Effector CD4-positive, alpha-beta T cell (primary cell): ENCODE data around the gene ORM1.
"Not testable (repeated sequence)": the region's sequence is repeated elsewhere in the genome, so short reads cannot be mapped to it uniquely, and the experiment has no call there.

Experiments
- DNase-seq: peaks from one replicate; pipeline ENCODE4 v3.0.0-alpha.2; 2020

Gene ORM1

GRCh38 chr9:114325684-114326254 lies 2.9 kb downstream of the ORM1 start:
- not testable (repeated sequence) for DNase-seq

GRCh38 chr9:114327749-114328148 lies 4.9 kb downstream of the ORM1 start:
- no peak for DNase-seq

GRCh38 chr9:114328357-114328820 lies 5.5 kb downstream of the ORM1 start:
- DNase-seq, result not testable (repeated sequence)

GRCh38 chr9:114328937-114329624 lies 6.2 kb downstream of the ORM1 start:
- DNase-seq, result not testable (repeated sequence)

GRCh38 chr9:114329625-114330022 lies 6.7 kb downstream of the ORM1 start, which contains the start of gene ORM2:
ORM2 (plus strand) TSS chr9:114329869; CDS start chr9:114329905, 36 bp downstream.
- DNase-seq, result not testable (repeated sequence)

GRCh38 chr9:114330636-114331035 lies 7.7 kb downstream of the ORM1 start:
- DNase-seq, result no peak

GRCh38 chr9:114331229-114332195 lies 8.6 kb downstream of the ORM1 start:
- DNase-seq, result not testable (repeated sequence)

- DNase-seq, result not testable (repeated sequence)
Measured at GRCh38 chr9:114332474-114333040, 9.7 kb downstream of the ORM1 start.

GRCh38 chr9:114333718-114334117 lies 10.8 kb downstream of the ORM1 start:
- DNase-seq, result not testable (repeated sequence)

GRCh38 chr9:114334490-114334889 lies 11.6 kb downstream of the ORM1 start:
- DNase-seq, result no peak

GRCh38 chr9:114335745-114336144 lies 12.8 kb downstream of the ORM1 start:
- no peak for DNase-seq

GRCh38 chr9:114336157-114336556 lies 13.3 kb downstream of the ORM1 start:
- DNase-seq, result no peak

GRCh38 chr9:114336699-114337395 lies 13.9 kb downstream of the ORM1 start:
- no peak for DNase-seq

- DNase-seq, result no peak
Measured at GRCh38 chr9:114338187-114338586, 15.3 kb downstream of the ORM1 start.

- DNase-seq, result peak; percentile 29
Measured at GRCh38 chr9:114339130-114339908, 16.4 kb downstream of the ORM1 start.

GRCh38 chr9:114341152-114341830 lies 18.4 kb downstream of the ORM1 start:
- DNase-seq, result no peak

- no peak for DNase-seq
Measured at GRCh38 chr9:114341991-114342390, 19.1 kb downstream of the ORM1 start.

- DNase-seq, result no peak
Measured at GRCh38 chr9:114342755-114343440, 20.0 kb downstream of the ORM1 start.

- DNase-seq, result no peak
Measured at GRCh38 chr9:114343471-114344187, 20.7 kb downstream of the ORM1 start.
